Purkinje cell (primary cell): ENCODE measurements around the gene TMEM97. TPM values are rescaled to one million over a fixed set of nuclear protein-coding genes. Genes with fewer than 3 reads are reported as not detected.

Source experiments
- polyA plus RNA-seq: library from polyadenylated mRNA; unstranded; fragments of >200 nt; fragmentation: Nextera tagmentation; gene quantifications from 2 replicates; pipeline ENCODE4 v1.2.1, GENCODE V29; 2014

Gene TMEM97
- polyA plus RNA-seq, result 27.8 and 29.2 TPM in 2 replicates

DNA sequence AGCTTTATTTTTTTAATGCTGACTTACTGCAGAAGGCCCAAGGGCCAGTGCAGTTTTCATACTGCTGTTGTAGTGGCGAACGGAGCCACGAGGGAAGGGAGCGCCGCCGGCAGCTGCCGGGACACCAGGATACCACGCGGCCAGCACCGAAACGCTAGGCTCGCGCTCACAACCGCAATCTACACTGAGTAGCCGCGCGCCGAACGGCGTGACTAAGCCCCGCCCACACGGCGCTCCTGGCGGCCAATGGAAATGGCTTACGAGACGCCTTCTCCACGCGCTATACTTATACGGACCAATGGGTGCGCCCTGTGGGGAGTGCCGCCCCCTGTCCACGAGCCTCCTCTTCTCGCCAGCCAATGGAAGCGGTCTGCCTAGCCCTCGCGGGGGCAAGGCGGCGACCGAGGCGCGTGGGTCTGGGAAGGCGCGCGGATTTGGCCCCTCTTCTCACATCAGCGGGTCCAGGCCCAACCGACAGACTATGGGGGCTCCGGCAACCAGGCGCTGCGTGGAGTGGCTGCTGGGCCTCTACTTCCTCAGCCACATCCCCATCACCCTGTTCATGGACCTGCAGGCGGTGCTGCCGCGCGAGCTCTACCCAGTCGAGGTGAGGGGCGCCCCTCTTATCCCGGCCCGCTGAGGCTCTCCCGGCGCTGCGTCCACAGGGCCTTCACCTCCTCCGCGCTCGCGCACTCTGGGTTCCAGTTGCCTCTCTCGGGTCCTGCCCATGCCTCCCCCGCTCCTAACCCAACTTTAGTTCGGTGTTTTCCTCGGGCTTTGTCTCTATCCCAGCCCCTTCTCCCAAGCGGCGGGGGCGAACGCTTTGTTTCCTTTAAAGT is at the start of gene TMEM97:
TMEM97 (plus strand) TSS at position 442 of the 839 bp plus-strand sequence; CDS start at position 482, 40 bp downstream.

GRCh38 chr17:28335201-28335958 is 16.4 kb downstream of the TMEM97 start, which contains the start of the genes IFT20 and TNFAIP1:
Gene IFT20 (minus strand): TSS chr17:28335472. CDS start chr17:28331985, 3,487 bp downstream.
Gene TNFAIP1 (plus strand): TSS chr17:28335761. CDS start chr17:28339522, 3,761 bp downstream.

GRCh38 chr17:28357061-28357900 is 38.3 kb downstream of the TMEM97 start, which contains the start of gene POLDIP2:
Gene POLDIP2 (minus strand): TSS chr17:28357527. CDS start chr17:28357448, 79 bp downstream.

DNA sequence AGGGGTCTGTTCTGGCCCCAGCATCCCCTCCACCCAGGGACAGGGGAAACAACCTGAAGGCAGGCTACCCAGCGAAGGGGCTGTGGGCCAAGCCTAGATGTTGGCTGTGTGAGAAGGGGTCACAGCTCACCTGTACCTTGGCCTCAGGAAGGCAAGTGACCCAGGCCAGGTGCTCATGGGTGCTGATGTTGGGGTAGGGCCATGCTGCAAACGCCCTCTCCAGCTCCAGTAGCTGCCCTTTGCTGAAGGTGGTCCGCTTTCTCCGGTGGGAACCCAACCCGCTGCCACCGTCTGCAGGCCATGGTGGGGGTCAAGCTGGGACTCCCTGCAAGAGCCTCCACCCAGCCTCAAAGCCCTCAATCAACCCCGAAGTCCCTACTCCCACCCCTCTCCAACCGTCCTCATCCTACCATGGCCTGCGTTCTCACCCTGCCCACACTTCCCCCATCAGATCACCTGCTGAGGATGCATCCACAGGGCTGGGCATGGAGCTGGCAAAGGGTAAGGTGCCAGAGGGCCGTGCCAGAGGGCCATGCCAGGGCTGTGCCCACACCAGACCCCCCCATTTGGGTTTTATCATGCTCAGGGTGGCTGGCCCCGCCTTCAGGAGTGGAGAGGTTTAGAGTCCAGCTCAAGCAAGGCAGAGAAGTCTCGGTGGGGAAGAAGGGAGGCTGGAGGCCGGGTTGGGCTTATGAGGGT is 45.8 kb downstream of the TMEM97 start, which contains the start of gene SEBOX:
SEBOX (minus strand) TSS at position 535 of the 699 bp plus-strand sequence; CDS start at position 487, 48 bp downstream.

GRCh38 chr17:28370035-28370743 is 51.2 kb downstream of the TMEM97 start, which contains the start of gene VTN:
Gene VTN (minus strand): TSS chr17:28370307. CDS start chr17:28370203, 104 bp downstream.

GRCh38 chr17:28371245-28372202 is 52.5 kb downstream of the TMEM97 start, which contains the start of gene SARM1:
Gene SARM1 (plus strand): TSS chr17:28371694. CDS start chr17:28372033, 339 bp downstream.

Other genes with a start within 250 kb of the TMEM97 start
- gene IFT20, start 16.3 kb downstream of the TMEM97 start, polyA plus RNA-seq, result 58.0 and 84.5 TPM in 2 replicates
- gene TNFAIP1, start 16.6 kb downstream of the TMEM97 start, polyA plus RNA-seq, result 9.6 and 14.1 TPM in 2 replicates
- gene POLDIP2, start 38.3 kb downstream of the TMEM97 start, polyA plus RNA-seq, result 15.2 and 17.8 TPM in 2 replicates
- gene SEBOX, start 46.0 kb downstream of the TMEM97 start, polyA plus RNA-seq, result not detected in 2 replicates
- not detected in 2 replicates for gene VTN, start 51.1 kb downstream of the TMEM97 start, polyA plus RNA-seq
- gene SARM1, start 52.5 kb downstream of the TMEM97 start, polyA plus RNA-seq, result 0.22 and 3.2 TPM in 2 replicates
- 6.7 and 17.2 TPM in 2 replicates for gene SLC46A1, start 87.0 kb downstream of the TMEM97 start, polyA plus RNA-seq
- gene SLC13A2, start 154.4 kb downstream of the TMEM97 start, polyA plus RNA-seq, result not detected in 2 replicates
- not detected in 2 replicates for gene FOXN1, start 187.1 kb downstream of the TMEM97 start, polyA plus RNA-seq
- gene UNC119, start 233.4 kb downstream of the TMEM97 start, polyA plus RNA-seq, result 12.3 and 30.0 TPM in 2 replicates